Activated CD4-positive, alpha-beta T cell treated with anti-CD3 and anti-CD28 coated beads for 36 hours (primary cell): Measurements from ENCODE around the gene USP49. TPM values are rescaled to one million over a fixed set of nuclear protein-coding genes. Genes with fewer than 3 reads are reported as not detected.

Source experiments
- ATAC-seq: fragments of 200-7000 bp; cut with Tn5 transposase; one replicate; pipeline ENCODE4 v1.10.0; 2021; ENCODE audit warnings: mild to moderate bottlenecking, moderate library complexity
- CTCF ChIA-PET: fragments of 350-600 bp; sonication (Branson Sonifier 250); formaldehyde crosslinking; loops from one replicate; lab custom pipeline; 2021; ENCODE audit warnings: antibody characterized with exemption; lab: Charles Lee
- POLR2A ChIA-PET: fragments of 350-600 bp; sonication (Branson Sonifier 250); formaldehyde crosslinking; loops from one replicate; lab custom pipeline; 2021; ENCODE audit warnings: antibody characterized with exemption, inconsistent platforms; lab: Charles Lee
- DNase-seq: peaks from one replicate; pipeline ENCODE4 v3.0.0-alpha.2; 2020
- H3K27ac Mint-ChIP-seq: one replicate; pipeline ENCODE4 v1.8.0; 2021; ENCODE audit warnings: mixed read lengths
- H3K27me3 Mint-ChIP-seq: one replicate; pipeline ENCODE4 v1.8.0; 2021; ENCODE audit warnings: mixed read lengths
- H3K36me3 Mint-ChIP-seq: one replicate; pipeline ENCODE4 v1.8.0; 2021; ENCODE audit warnings: low read depth, mixed read lengths
- H3K4me1 Mint-ChIP-seq: one replicate; pipeline ENCODE4 v1.8.0; 2021; ENCODE audit warnings: mixed read lengths
- H3K4me3 Mint-ChIP-seq: one replicate; pipeline ENCODE4 v1.8.0; 2021; ENCODE audit warnings: mild to moderate bottlenecking, moderate library complexity, mixed read lengths
- H3K9me3 Mint-ChIP-seq: one replicate; pipeline ENCODE4 v1.8.0; 2021; ENCODE audit warnings: low read depth, mixed read lengths
- intact Hi-C, 2 experiments: fragments of 100-400 bp; cut with DNase I in 1 of 2; cut with micrococcal nuclease in 1 of 2; formaldehyde crosslinking; loops; one replicate each; pipeline versions ENCODE4 v1.14.2 to v1.15.1; 2022 to 2024; cut with DNase I, micrococcal nuclease
- total RNA-seq, 2 experiments: library from RNA; stranded (reverse); gene quantifications; one replicate each; pipeline ENCODE4 v1.2.3, GENCODE V29; 2021

The USP49 gene
- total RNA-seq, 2 experiments from 2014 or later: 5.6 to 7.3 TPM

GRCh38 chr6:41932378-41932777 lies 37.2 kb upstream of the USP49 start:
- H3K9me3 Mint-ChIP-seq: no peaks in the 10 kb centered on the region
- ChIA-PET POLR2A (interaction anchor here (0.6 kb wide), 1 partner anchor 108 kb away, joined by 4 read pairs; no protein-coding TSS in a partner anchor), CTCF (interaction anchor here (0.8 to 14.0 kb wide), 3 partner anchors 11 to 113 kb away, joined by 3 to 355 read pairs (median 66); partner anchors contain the start of genes BYSL, MED20 and TAF8)
- no peaks in the 10 kb centered on the region for H3K27me3 Mint-ChIP-seq
- intact Hi-C loops: no loop called here
- peak overlapping the region; percentile 56 for H3K27ac Mint-ChIP-seq
- no peak overlapping the region for H3K4me3 Mint-ChIP-seq
- no peak for ATAC-seq
- H3K4me1 Mint-ChIP-seq: peaks cover 37% of the 10 kb centered on the region
- peaks cover 61% of the 10 kb centered on the region for H3K36me3 Mint-ChIP-seq
- no peak for DNase-seq

GRCh38 chr6:41931792-41932191 lies 36.6 kb upstream of the USP49 start:
- intact Hi-C loops: no loop called here
- H3K4me1 Mint-ChIP-seq: peaks cover 36% of the 10 kb centered on the region
- ATAC-seq: no peak
- H3K9me3 Mint-ChIP-seq: no peaks in the 10 kb centered on the region
- ChIA-PET POLR2A (no interaction called here), CTCF (interaction anchor here (14.0 kb wide), 1 partner anchor 114 kb away, joined by 355 read pairs; the partner anchor contains the start of gene TAF8)
- H3K27me3 Mint-ChIP-seq: no peaks in the 10 kb centered on the region
- H3K27ac Mint-ChIP-seq: peak overlapping the region; percentile 56
- no peak for DNase-seq
- H3K4me3 Mint-ChIP-seq: no peak overlapping the region
- peaks cover 60% of the 10 kb centered on the region for H3K36me3 Mint-ChIP-seq

GRCh38 chr6:41929924-41930323 lies 34.7 kb upstream of the USP49 start:
- no peak overlapping the region for H3K4me3 Mint-ChIP-seq
- no peaks in the 10 kb centered on the region for H3K27me3 Mint-ChIP-seq
- ATAC-seq (no peak), DNase-seq (no peak)
- intact Hi-C loops: no loop called here
- ChIA-PET CTCF (interaction anchor here (0.6 to 11.5 kb wide), 3 partner anchors 8 to 115 kb away, joined by 3 to 189 read pairs (median 8); partner anchors contain the start of genes BYSL, MED20 and TAF8), POLR2A (interaction anchor here (0.6 to 1.0 kb wide), 2 partner anchors 9 to 115 kb away, joined by 3 read pairs; no protein-coding TSS in a partner anchor)
- H3K9me3 Mint-ChIP-seq: no peaks in the 10 kb centered on the region
- peaks cover 54% of the 10 kb centered on the region for H3K36me3 Mint-ChIP-seq
- H3K27ac Mint-ChIP-seq: no peak overlapping the region
- H3K4me1 Mint-ChIP-seq: peaks cover 23% of the 10 kb centered on the region

- DNase-seq (no peak), ATAC-seq (no peak)
- intact Hi-C loops: no loop called here
- H3K36me3 Mint-ChIP-seq: peaks cover 58% of the 10 kb centered on the region
- H3K4me1 Mint-ChIP-seq: peaks cover 39% of the 10 kb centered on the region
- H3K27me3 Mint-ChIP-seq: no peaks in the 10 kb centered on the region
- POLR2A ChIA-PET: no interaction called here
- H3K27ac Mint-ChIP-seq: peak overlapping the region; percentile 43
- H3K4me3 Mint-ChIP-seq: no peak overlapping the region
- H3K9me3 Mint-ChIP-seq: no peaks in the 10 kb centered on the region
- CTCF ChIA-PET: interaction anchor here (0.6 to 11.5 kb wide), 5 partner anchors 9 to 135 kb away, joined by 3 to 189 read pairs (median 5); partner anchors contain the start of gene TAF8
These were observed 32.1 kb upstream of the USP49 start for GRCh38 chr6:41927253-41927652.

- H3K4me1 Mint-ChIP-seq: peaks cover 52% of the 10 kb centered on the region
- H3K36me3 Mint-ChIP-seq: peaks cover 33% of the 10 kb centered on the region
- H3K9me3 Mint-ChIP-seq: no peaks in the 10 kb centered on the region
- CTCF ChIA-PET: interaction anchor here (0.7 to 11.5 kb wide), 14 partner anchors 8 to 184 kb away, joined by 3 to 189 read pairs (median 6); partner anchors contain the start of genes CCND3, TAF8, TOMM6 and USP49
- no peaks in the 10 kb centered on the region for H3K27me3 Mint-ChIP-seq
- ATAC-seq (no peak), DNase-seq (no peak)
- POLR2A ChIA-PET: interaction anchor here (0.6 to 1.4 kb wide), 3 partner anchors 57 to 119 kb away, joined by 3 to 4 read pairs (median 4); no protein-coding TSS in a partner anchor
- intact Hi-C loops: loop anchor here (5.0 kb wide), 1 partner anchor 75 kb away; no protein-coding TSS in a partner anchor
- H3K4me3 Mint-ChIP-seq: peak overlapping the region; percentile 99
- peak overlapping the region; percentile 98 for H3K27ac Mint-ChIP-seq
These were observed 27.0 kb upstream of the USP49 start for GRCh38 chr6:41922154-41922553.

GRCh38 chr6:41921712-41921998 lies 26.5 kb upstream of the USP49 start:
- POLR2A ChIA-PET: interaction anchor here (1.0 to 1.4 kb wide), 6 partner anchors 20 to 134 kb away, joined by 3 to 15 read pairs (median 4); partner anchors contain the start of genes CCND3, TAF8 and TOMM6
- Mint-ChIP-seq H3K36me3 (peaks cover 33% of the 10 kb centered on the region), H3K27me3 (no peaks in the 10 kb centered on the region), H3K9me3 (no peaks in the 10 kb centered on the region), H3K4me3 (peak overlapping the region; percentile 99), H3K4me1 (peaks cover 50% of the 10 kb centered on the region), H3K27ac (peak overlapping the region; percentile 98)
- intact Hi-C loops: loop anchor here (1.0 to 5.0 kb wide), 16 partner anchors 15 to 1008 kb away; partner anchors contain the start of genes MRPS10 (in 2 of the 2), TOMM6 (in 2 of the 2), USP49 (in 2 of the 2) and CCND3 (in 1 of the 2)
- CTCF ChIA-PET: interaction anchor here (0.7 to 11.5 kb wide), 17 partner anchors 9 to 184 kb away, joined by 3 to 189 read pairs (median 6); partner anchors contain the start of genes CCND3, TAF8, TOMM6 and USP49
- peak; percentile 8 for ATAC-seq
- DNase-seq: no peak

GRCh38 chr6:41920921-41921711 lies 25.9 kb upstream of the USP49 start, which contains the start of the genes BYSL and MED20:
Gene BYSL (plus strand): TSS chr6:41921499. CDS start chr6:41921563, 64 bp downstream.
Gene MED20 (minus strand): TSS chr6:41921139. CDS start chr6:41921018, 121 bp downstream.
- no peaks in the 10 kb centered on the region for H3K9me3 Mint-ChIP-seq
- intact Hi-C loops: loop anchor here (1.0 to 5.0 kb wide), 16 partner anchors 15 to 1008 kb away; partner anchors contain the start of genes MRPS10 (in 2 of the 2), TOMM6 (in 2 of the 2), USP49 (in 2 of the 2) and CCND3 (in 1 of the 2)

GRCh38 chr6:41917528-41917927 lies 22.4 kb upstream of the USP49 start:
- DNase-seq: peak; percentile 34
- ATAC-seq: peak; percentile 37
- Mint-ChIP-seq H3K36me3 (peaks cover 22% of the 10 kb centered on the region), H3K27ac (peak overlapping the region; percentile 45), H3K27me3 (no peaks in the 10 kb centered on the region), H3K9me3 (no peaks in the 10 kb centered on the region), H3K4me1 (peaks cover 26% of the 10 kb centered on the region), H3K4me3 (no peak overlapping the region)
- ChIA-PET POLR2A (interaction anchor here (0.6 kb wide), 1 partner anchor 142 kb away, joined by 6 read pairs; no protein-coding TSS in a partner anchor), CTCF (interaction anchor here (0.6 to 1.1 kb wide), 2 partner anchors 22 to 187 kb away, joined by 3 to 5 read pairs; partner anchors contain the start of gene USP49)
- intact Hi-C loops: no loop called here

More at GRCh38 chr6:41920921-41921711, 25.9 kb upstream of the USP49 start, which contains the start of the genes BYSL and MED20:
- ChIA-PET POLR2A (interaction anchor here (1.0 to 1.4 kb wide), 6 partner anchors 21 to 133 kb away, joined by 3 to 15 read pairs (median 4); partner anchors contain the start of genes CCND3, TAF8 and TOMM6), CTCF (interaction anchor here (0.6 to 11.5 kb wide), 38 partner anchors 9 to 1247 kb away, joined by 3 to 189 read pairs (median 4); partner anchors contain the start of genes CCND3, TAF8, TOMM6 and USP49)
- Mint-ChIP-seq H3K4me1 (peaks cover 49% of the 10 kb centered on the region), H3K27me3 (no peaks in the 10 kb centered on the region), H3K4me3 (peak within 1 kb of the TSS; percentile 99), H3K36me3 (peaks cover 35% of the 10 kb centered on the region), H3K27ac (peak within 1 kb of the TSS; percentile 98)
- DNase-seq (peak; percentile 96), ATAC-seq (peak; percentile 83)

GRCh38 chr6:41914869-41915530 lies 19.8 kb upstream of the USP49 start:
- peaks cover 19% of the 10 kb centered on the region for H3K36me3 Mint-ChIP-seq
- H3K4me1 Mint-ChIP-seq: peaks cover 17% of the 10 kb centered on the region
- H3K27me3 Mint-ChIP-seq: no peaks in the 10 kb centered on the region
- DNase-seq: no peak
- ChIA-PET CTCF (interaction anchor here (0.6 to 0.9 kb wide), 3 partner anchors 49 to 129 kb away, joined by 3 to 4 read pairs (median 3); no protein-coding TSS in a partner anchor), POLR2A (no interaction called here)
- intact Hi-C loops: no loop called here
- H3K4me3 Mint-ChIP-seq: no peak overlapping the region
- H3K27ac Mint-ChIP-seq: no peak overlapping the region
- no peaks in the 10 kb centered on the region for H3K9me3 Mint-ChIP-seq
- no peak for ATAC-seq

GRCh38 chr6:41914343-41914742 lies 19.2 kb upstream of the USP49 start:
- intact Hi-C loops: no loop called here
- Mint-ChIP-seq H3K9me3 (no peaks in the 10 kb centered on the region), H3K27me3 (no peaks in the 10 kb centered on the region), H3K4me1 (peaks cover 12% of the 10 kb centered on the region), H3K4me3 (no peak overlapping the region), H3K36me3 (peaks cover 21% of the 10 kb centered on the region), H3K27ac (no peak overlapping the region)
- ChIA-PET CTCF (interaction anchor here (0.6 to 1.0 kb wide), 4 partner anchors 17 to 130 kb away, joined by 3 to 4 read pairs (median 3); no protein-coding TSS in a partner anchor), POLR2A (no interaction called here)
- ATAC-seq (no peak), DNase-seq (no peak)
